Measurements from ENCODE around the gene BICDL2.
"Not testable (repeated sequence)": the region's sequence is repeated elsewhere in the genome, so short reads cannot be mapped to it uniquely, and the experiment has no call there.

BICDL2 gene, protein sequence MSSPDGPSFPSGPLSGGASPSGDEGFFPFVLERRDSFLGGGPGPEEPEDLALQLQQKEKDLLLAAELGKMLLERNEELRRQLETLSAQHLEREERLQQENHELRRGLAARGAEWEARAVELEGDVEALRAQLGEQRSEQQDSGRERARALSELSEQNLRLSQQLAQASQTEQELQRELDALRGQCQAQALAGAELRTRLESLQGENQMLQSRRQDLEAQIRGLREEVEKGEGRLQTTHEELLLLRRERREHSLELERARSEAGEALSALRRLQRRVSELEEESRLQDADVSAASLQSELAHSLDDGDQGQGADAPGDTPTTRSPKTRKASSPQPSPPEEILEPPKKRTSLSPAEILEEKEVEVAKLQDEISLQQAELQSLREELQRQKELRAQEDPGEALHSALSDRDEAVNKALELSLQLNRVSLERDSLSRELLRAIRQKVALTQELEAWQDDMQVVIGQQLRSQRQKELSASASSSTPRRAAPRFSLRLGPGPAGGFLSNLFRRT

GRCh38 chr16:3036726-3037315, at the start of gene BICDL2:
Gene BICDL2, minus strand, starts transcription at chr16:3036944. Its CDS starts 1,448 bp downstream, at chr16:3035496.
- DNase-seq = no peak

- DNase-seq = no peak
Measured at GRCh38 chr16:3085868-3086595, 49.3 kb upstream of the BICDL2 start.

- no peak for DNase-seq
Measured at GRCh38 chr16:3084969-3085670, 48.4 kb upstream of the BICDL2 start.

DNA sequence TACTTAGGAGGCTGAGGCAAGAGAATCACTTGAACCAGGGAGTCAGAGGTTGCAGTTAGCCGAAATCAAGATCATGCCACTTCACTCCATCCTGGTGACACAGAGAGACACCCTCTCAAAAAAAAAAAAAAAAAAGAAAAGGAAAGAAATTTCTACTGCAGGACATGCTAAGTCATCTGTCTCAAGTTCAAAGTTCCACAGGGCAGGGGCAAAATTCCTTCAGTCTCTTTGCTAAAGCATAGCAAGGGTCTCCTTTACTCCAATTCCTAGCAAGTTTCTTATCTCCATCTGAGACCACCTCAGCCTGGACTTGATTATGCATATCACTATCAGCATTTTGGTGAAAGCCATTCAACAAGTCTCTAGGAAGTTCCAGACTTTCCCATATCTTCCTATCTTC, 47.7 kb upstream of the BICDL2 start:
- DNase-seq = no peak

GRCh38 chr16:3083408-3083807, 46.7 kb upstream of the BICDL2 start:
- DNase-seq = not testable (repeated sequence)

GRCh38 chr16:3081957-3082356, 45.2 kb upstream of the BICDL2 start:
- DNase-seq = not testable (repeated sequence)

- DNase-seq = no peak
Measured at GRCh38 chr16:3080024-3080423, 43.3 kb upstream of the BICDL2 start.

- no peak for DNase-seq
Measured at GRCh38 chr16:3076577-3076976, 39.8 kb upstream of the BICDL2 start.

- DNase-seq = not testable (repeated sequence)
Measured at GRCh38 chr16:3075946-3076345, 39.2 kb upstream of the BICDL2 start.

DNA sequence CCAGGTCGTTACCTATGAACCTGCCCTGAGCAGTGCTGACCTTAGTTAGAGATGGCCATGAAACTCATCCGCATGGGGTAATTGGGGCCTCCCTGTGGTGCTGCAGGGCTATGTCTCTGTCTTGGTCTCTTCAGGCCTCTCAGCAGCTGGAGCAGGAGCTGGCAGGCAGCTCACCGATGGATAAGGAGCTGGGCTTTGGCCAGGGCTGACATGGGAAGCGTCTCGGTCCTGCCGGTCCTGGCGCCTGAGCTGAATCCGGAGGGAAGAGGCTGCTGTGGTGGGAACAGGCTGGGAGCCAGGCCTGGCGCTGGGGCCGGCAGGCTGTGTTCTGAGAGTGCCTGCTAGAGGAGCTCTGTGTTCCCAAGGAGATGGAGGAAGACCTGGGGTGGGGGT, 38.8 kb upstream of the BICDL2 start:
- no peak for DNase-seq

DNA sequence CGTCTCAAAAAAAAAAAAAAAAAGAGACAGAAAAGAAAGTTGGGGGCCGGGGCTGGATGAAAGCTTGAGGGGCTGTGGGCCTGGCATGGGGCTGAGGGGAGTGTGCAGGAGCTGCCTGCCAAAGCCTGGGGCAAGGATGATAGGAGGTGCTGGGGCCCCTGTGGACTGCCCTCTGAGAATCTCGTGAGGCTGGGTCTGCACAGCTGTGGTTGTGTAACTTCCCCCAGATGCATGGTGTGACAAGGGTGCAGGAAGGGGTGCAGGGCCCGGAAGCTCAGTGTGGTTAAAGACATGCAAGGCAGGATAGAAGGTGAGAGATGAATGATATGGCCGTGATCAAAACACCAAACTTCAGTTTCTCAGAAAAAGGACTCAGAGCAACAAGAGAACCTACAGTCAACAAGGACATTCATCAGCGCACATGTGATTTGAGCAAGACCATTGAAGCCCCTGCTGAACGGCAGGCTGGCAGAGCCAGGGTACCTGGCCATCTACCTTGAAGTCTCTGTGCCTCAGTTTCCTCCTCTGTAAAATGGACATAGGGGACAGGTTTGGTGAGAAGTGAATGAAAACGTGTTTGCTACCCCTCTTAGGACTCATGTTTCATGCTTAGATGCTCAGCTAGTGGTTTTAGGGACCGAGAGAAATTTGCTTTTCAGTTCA, 38.2 kb upstream of the BICDL2 start:
- no peak for DNase-seq

GRCh38 chr16:3073448-3073847, 36.7 kb upstream of the BICDL2 start:
- no peak for DNase-seq

DNA sequence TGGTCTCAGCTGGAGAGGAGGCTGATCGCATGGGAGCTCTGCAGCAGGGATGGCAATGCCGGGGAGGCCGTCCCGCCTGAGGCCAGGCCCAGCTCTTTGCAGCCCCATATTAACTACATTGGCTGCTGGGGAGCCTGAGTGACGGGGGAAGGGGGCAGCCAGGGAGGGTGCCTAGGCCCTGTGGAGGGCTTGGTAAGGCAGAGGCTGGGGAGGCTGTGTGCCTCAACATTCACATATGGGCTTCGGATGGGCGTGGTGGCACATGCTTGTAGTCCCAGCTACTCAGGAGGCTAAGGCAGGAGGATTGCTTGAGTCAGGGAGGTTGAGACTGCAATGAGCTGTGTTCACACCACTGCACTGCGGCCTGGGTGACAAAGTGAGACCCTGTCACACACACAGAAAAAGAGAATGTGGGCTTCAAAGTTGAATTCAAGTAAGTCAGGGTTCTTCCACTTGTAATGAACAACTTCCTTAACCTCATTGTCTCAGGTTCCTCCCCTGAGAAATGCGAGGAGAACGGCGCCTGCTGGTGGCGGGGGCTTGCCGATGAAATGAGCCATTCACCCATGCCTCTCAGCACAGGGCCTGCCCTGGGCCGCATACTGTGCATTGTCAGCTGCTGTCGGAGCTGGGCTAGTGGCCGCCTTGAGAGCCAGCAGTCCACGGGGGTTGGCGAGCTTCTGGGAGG, 36.0 kb upstream of the BICDL2 start:
- DNase-seq = not testable (repeated sequence)

GRCh38 chr16:3072148-3072547, 35.4 kb upstream of the BICDL2 start:
- DNase-seq = not testable (repeated sequence)

DNA sequence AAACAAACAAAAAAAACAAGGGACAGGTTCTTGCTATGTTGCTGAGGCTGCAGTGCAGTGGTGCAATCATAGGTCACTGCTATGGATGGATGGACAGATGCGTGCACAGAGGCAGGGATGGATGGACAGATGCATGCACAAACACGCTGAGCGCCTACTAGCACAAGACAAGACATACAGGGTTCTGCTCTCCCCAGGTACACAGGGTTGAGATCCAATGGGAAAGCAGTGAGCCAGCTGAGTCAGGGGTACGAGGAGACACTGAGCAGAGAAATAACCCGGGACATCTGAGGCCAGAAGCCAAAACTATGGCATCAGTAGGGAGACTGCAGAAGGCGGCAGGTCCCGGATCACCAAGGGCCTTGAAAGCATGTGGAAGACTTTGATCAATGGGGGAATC, 34.9 kb upstream of the BICDL2 start:
- no peak for DNase-seq

GRCh38 chr16:3070608-3071111, 33.9 kb upstream of the BICDL2 start:
- no peak for DNase-seq

GRCh38 chr16:3069146-3069545, 32.4 kb upstream of the BICDL2 start:
- not testable (repeated sequence) for DNase-seq

DNA sequence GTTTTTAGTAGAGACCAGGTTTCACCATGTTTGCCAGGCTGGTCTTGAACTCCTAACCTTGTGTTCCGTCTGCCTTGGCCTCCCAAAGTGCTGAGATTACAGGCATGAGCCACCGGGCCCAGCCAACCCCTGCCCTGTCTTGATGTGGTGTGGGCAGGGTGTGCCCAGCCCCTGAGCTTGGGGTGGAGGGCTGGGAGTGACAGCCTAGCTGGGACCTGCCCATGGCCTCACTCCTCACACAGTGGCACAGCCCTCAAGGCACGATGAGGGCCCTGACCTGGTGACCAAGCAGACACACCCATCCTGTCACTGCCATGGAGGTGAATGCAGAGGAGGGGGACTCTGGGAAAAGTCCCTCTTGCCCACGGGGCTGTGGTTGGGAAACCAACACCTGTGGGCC, 31.7 kb upstream of the BICDL2 start:
- no peak for DNase-seq

DNA sequence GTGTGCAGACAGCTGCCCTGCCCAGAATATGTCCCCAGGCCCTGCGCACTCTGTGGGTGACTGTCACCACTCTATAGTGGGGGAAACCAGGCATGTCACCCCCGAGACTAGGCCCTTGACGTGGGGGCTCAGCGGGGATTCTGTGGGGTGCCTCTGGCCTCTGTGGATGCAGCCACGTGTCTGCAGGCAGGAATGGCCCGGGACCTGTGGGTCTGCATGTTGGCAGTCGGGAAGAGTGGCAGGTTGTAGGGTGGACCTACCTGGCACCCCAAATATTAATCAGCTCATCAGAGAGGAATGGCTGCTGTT, 29.6 kb upstream of the BICDL2 start:
- DNase-seq = no peak

- DNase-seq = no peak
Measured at GRCh38 chr16:3065742-3066439, 29.1 kb upstream of the BICDL2 start.

DNA sequence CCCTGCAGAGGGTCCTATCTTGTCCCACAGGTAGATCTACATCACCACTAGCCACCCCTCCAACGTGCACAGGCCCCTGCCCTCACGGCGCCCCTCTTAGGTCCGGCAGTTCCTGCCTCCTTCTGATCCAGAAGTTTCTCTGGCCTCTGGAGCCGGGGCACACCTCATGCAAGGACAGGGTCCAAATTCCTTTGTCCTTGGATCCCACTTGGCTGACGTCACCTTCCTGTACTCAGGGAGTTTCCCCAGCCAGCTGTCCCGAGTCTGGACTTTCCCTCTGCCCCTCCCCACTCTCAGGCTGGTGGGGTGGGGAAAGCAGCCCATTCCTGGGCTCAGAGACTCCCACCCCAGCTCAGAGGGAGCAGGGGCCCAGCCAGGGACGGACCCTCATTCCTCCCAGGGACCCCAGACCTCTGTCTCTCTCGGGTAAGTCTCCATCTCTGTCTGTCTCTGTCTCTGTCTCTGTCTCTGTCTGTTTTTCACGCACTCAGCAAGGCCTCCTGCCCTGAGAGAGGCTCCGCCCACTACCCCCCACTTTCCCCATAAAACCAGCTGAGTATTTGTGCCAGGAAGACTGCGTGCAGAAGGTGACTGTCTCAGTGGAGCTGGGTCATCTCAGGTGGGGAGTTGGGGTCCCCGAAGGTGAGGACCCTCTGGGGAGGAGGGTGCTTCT, 28.5 kb upstream of the BICDL2 start, which contains the start of gene IL32:
IL32 (plus strand) TSS at position 572 of the 673 bp plus-strand sequence. CDS start 172 bp downstream, outside the sequence.
- DNase-seq = no peak

Measured in SIG-M5 (cell line).